Fibroblast of peridontal ligament (primary cell): ENCODE measurements around the gene CUBN.
A peak's percentile ranks its signal among the peaks of the same experiment; 100 is the strongest.
"Not testable (repeated sequence)": the region's sequence is repeated elsewhere in the genome, so short reads cannot be mapped to it uniquely, and the experiment has no call there.

Source experiments
- DNase-seq: peaks from one replicate; pipeline ENCODE4 v3.0.0-alpha.2; 2010; ENCODE audit errors: extremely low read depth

Gene CUBN

GRCh38 chr10:17013131-17013983 lies 116.3 kb downstream of the CUBN start:
- DNase-seq, result not testable (repeated sequence)

GRCh38 chr10:17012731-17013130 lies 116.9 kb downstream of the CUBN start:
- not testable (repeated sequence) for DNase-seq

DNA sequence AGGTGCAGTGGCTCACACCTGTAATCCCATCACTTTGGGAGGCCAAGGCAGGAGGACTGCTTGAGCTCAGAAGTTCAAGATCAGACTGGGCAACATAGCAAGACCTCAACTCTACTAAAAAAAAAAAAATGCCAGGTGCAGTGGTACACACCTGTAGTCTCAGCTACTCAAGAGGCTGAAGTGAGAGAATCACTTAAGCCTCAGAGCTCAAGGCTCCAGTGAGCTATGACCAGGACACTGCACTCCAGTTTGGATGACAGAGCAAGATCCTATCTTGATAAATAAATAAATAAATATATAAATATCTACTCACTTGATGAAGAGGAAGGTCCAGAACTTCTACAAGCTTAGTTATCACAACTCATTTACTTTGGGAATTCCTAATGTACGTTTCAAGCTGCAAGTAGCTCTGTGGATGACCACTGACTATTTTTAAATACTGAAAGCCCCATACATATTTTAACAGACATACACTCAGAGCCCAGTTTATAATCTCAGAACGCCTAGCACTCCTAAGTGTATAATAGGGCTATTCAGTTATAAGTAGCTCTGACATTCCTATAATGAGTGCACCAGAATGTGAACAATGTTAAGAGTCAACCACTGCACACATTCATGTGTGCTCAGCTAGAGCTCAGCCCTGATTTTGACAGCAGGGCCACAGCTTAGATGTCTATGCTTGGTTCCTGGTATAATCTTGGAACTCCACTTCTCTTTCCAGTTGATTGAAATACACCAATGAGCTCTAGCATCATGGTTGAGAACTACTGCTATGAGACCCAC lies 119.1 kb downstream of the CUBN start:
- DNase-seq, result no peak

DNA sequence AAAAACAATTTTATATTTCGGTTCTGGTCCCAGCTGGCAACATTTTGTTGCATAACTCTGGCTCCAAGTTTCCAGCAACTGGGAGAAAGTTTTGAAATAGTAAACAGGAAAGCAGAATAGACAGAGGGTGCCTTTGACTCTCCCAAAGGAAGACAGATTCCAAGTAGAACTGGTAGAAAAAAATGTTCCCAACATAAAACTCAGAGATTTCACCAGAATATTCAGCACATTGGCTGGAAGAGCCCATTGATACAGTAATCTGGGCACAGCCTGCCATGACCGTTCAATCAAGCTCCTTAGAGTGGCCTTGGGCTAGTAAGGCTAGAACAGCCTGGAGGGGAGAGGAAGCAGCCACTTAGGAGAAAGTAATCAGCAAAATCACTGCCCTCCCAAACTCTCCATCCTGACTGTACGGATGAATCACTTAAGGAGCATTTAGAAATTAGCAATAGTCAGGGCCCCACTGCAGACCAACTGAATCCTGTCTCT lies 120.4 kb downstream of the CUBN start:
- DNase-seq, result peak; percentile 93

DNA sequence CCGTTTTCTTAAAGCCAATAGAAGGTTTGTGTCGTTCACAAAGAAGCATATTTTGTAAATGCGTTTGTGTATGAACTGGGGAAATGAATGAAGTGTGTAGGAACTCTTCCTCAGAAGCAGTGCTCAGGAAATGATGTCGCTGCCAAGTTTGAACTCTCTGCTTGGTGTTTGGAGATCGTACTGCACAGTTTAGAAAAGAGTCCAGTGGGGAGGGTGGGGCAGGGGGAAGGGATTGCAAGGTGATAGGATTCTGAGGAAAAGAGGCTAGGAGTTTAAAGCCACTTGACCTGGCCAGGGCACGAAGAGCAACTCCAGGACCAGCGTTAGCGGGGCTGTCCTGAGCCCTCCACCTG lies 122.2 kb downstream of the CUBN start:
- DNase-seq, result no peak

GRCh38 chr10:17006631-17007417 lies 122.8 kb downstream of the CUBN start:
- no peak for DNase-seq

DNA sequence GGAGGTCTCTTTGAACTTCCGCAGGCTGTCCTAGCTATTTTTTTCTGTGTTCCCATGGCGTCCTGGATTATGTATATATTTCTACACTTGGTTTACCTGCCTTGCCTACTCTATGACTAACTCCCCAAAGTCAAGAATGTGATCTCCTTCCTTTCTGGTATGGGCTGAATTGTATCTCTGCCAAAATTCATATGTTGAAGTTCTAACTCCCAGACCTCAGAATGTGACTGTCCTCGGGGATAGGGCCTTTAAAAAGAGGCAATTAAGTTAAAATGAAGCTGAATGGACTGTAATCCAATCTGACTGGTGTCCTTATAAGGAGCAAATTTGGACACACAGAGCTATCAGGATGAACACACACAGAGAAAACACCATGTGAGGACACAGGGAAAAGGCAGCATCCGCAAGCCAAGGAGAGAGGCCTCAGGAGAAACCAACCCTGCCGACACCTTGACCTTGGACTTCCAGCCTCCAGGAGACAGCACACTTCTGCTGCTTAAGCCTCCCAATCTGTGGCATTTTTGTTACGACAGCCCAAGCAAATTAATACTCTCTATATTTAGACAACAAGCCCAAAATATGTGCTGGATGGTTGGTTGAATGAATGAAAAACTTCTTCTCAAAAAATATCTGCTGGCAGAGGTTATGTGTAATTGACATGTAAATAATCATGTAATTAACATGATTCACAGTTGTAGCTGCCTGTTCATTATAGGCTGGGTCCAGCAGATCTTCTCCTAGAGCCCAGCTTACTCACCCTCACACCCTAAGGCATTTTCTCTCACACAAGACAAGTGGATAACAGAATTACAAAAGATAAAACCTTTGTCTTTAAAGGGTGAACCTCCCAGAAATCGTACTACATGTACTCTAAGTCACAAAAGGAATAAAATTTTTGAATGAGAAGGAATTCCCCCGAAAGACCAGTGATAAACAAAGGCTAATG lies 123.7 kb downstream of the CUBN start:
- no peak for DNase-seq

- no peak for DNase-seq
These were observed 124.7 kb downstream of the CUBN start for GRCh38 chr10:17004801-17005380.

- DNase-seq, result no peak
These were observed 125.8 kb downstream of the CUBN start for GRCh38 chr10:17003651-17004286.

DNA sequence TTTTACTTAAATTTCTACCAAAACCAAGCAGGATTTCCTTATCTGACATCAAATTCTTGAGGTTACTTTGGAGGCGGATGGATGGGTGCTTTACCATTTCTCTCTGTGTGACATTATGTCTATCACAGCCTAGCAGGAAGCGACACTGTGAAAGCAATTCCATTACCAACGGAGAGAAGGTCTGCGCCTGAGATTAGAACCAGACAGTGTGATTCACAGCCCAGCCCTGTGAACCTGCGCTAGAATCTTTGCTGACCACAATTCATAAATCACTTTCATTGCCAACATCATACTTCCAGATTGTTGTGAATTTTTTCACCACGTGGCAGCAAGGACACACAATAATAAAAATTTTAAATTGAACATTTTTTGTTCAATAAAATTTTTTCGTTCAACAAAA lies 126.5 kb downstream of the CUBN start:
- DNase-seq, result peak; percentile 87

DNA sequence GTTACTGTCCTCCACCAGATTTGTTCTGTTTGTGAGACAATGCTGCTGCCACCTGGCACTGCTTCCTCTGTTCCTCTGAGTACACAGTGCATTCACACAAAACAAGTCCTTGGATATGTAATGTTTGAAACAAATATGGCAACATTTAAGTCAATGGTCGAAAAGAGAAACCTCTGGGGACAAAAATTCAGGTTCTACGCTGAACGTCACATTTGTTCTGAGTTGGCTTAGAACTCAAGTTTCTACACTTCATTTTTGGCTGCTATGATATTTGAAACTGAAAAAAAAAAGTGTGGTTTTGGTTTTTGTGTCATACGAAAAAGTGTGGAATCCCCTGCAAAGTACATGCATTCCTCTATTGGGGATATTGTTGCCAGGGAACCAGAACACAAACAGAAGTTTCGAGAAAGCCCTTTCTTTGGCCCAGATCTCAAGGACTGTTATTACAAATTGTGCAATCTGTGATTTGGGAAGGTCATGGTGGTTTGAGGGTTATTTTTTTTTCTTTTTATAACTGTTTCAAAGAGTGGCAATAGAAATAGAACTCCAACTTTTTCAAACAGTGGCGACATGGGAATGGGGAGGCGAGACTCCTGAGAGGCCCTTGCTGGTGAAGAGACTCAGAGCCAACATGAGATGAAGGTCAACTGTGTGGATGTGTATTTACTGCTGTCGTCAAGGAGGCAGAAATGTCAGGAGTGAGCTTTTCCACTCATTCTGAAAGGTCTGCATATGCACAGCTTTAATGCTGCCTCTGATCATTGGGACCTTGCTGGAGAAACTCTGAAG lies 127.5 kb downstream of the CUBN start:
- DNase-seq, result peak; percentile 100

GRCh38 chr10:17001297-17001744 lies 128.3 kb downstream of the CUBN start:
- DNase-seq, result peak; percentile 64

DNA sequence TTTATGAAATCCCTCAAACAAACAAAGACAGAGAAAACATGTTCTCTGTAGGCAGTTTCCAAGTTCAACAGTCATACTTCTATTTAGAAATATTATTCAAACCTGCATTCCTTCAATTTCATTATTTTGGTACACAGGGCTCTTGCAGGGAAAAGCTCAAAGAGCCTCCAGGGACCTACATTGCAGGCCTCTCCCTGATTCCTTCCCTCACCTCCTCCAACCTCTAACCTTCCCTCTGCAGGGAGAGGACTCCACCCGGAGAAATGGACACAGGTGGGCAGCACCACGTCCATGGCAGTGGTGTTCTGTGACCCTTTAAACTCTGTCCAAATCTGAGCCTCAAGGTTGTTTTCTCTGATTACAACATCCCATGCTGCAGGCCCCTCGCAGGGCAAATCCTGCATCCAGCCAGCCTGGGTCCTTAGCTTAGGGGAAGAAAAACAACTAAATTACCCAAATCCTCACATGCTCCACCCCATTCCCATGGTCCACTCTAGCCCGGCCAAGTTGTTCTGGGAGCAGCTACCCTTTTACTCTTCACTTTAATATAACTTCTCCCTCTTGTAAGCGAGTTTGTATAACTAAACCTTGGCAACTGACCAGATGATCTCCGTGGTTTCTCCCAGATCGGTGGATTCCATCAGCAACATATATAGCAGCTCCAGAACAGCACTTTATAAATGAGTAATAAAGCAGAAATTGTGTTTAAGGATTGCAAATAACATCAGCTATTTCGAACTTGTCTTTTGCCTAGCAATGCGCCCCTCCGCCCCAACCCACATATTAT lies 129.8 kb downstream of the CUBN start:
- DNase-seq, result peak; percentile 60

- DNase-seq, result peak; percentile 62
These were observed 133.1 kb downstream of the CUBN start for GRCh38 chr10:16996530-16996964.

- peak; percentile 62 for DNase-seq
These were observed 133.6 kb downstream of the CUBN start for GRCh38 chr10:16995867-16996529.

DNA sequence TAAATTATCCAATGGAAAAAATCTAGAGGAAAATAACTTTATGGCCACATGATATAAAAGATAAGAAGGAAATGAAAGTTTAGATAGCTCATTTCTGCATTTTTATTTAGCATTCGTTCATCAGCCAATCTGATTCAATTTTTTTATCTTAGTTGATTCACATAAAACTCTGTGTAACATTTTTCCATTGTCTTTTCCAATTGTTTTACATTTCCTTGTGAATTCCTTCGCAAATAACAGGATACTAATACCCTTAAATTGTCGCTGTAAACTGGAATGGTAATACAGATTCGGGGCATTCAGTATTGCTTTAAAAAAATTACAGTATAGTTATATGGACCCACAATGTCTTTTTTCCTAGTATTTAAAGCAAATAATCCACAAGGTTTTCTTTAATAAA lies 136.4 kb downstream of the CUBN start:
- no peak for DNase-seq

GRCh38 chr10:16992611-16993119 lies 136.9 kb downstream of the CUBN start:
- DNase-seq, result peak; percentile 68
